ENCODE measurements around the gene SH2D1B.

DNA sequence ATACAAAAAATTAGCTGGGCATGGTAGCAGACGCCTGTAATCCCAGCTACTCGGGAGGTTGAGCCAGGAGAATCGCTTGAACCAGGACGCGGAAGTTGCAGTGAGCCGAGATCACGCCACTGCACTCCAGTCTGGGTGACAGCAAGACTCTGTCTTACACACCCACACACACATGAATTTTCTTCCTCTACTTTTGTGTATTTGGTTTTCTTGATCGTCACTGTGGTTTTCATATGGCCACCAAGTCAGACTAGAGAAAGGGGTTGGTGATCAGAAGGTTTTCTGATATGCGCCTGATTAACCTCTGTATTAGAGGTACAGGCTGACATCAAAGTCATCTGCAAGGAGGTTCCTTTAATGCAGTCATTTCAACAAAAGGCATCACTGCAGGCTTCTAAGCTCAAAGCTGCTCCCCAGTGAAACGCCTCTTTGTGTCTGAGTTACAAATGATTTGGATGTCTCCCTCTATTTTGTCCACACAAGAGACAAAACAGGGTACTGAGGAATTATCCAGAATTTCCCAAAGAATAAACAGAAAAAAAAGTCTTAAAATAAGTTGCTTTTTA lies 11.1 kb downstream of the SH2D1B start:
- TF ChIP-seq, protein P1, sequence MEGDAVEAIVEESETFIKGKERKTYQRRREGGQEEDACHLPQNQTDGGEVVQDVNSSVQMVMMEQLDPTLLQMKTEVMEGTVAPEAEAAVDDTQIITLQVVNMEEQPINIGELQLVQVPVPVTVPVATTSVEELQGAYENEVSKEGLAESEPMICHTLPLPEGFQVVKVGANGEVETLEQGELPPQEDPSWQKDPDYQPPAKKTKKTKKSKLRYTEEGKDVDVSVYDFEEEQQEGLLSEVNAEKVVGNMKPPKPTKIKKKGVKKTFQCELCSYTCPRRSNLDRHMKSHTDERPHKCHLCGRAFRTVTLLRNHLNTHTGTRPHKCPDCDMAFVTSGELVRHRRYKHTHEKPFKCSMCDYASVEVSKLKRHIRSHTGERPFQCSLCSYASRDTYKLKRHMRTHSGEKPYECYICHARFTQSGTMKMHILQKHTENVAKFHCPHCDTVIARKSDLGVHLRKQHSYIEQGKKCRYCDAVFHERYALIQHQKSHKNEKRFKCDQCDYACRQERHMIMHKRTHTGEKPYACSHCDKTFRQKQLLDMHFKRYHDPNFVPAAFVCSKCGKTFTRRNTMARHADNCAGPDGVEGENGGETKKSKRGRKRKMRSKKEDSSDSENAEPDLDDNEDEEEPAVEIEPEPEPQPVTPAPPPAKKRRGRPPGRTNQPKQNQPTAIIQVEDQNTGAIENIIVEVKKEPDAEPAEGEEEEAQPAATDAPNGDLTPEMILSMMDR (IDR thresholded peaks at IDR 0.05): no peak
- TF ChIP-seq EZH2 (IDR thresholded peaks at IDR 0.05; ENCODE audit: borderline replicate concordance, insufficient read depth, low read depth, low read length, poor library complexity, severe bottlenecking): no peak

Data from B cell (primary cell).